ENCODE data around the gene PSMC3IP. TPM values are rescaled to one million over a fixed set of nuclear protein-coding genes. Genes with fewer than 3 reads are reported as not detected.

PSMC3IP gene
- polyA plus RNA-seq, 1 experiment: 3.4 TPM

GRCh38 chr17:42573095-42573494 is 4.4 kb downstream of the PSMC3IP start:
- no peak for TF ChIP-seq CTCF (IDR thresholded peaks at IDR 0.05; ENCODE audit: insufficient read depth, low read depth, low read length)
- no peak for DNase-seq (ENCODE audit: low read depth)
- Histone ChIP-seq H3K4me3 (ENCODE audit: low read depth, low read length) (no peak overlapping the region), H3K27me3 (ENCODE audit: control insufficient read depth, insufficient read depth, low read length) (no peaks in the 10 kb centered on the region), H3K36me3 (ENCODE audit: control insufficient read depth, insufficient read depth, low read length) (peaks cover 31% of the 10 kb centered on the region)
- ChIA-PET POLR2A (no interaction called here), CTCF (interaction anchor here (0.6 to 1.6 kb wide), 2 partner anchors 149 to 190 kb away, joined by 3 read pairs; no protein-coding TSS in a partner anchor)

- H3K36me3 ChIP-seq (ENCODE audit: control insufficient read depth, insufficient read depth, low read length): peaks cover 31% of the 10 kb centered on the region
- ChIA-PET CTCF (no interaction called here), POLR2A (no interaction called here)
- no peak for TF ChIP-seq CTCF (IDR thresholded peaks at IDR 0.05; ENCODE audit: insufficient read depth, low read depth, low read length)
- DNase-seq (ENCODE audit: low read depth): no peak
- H3K27me3 ChIP-seq (ENCODE audit: control insufficient read depth, insufficient read depth, low read length): no peaks in the 10 kb centered on the region
- no peak overlapping the region for H3K4me3 ChIP-seq (ENCODE audit: low read depth, low read length)
These were observed 5.9 kb downstream of the PSMC3IP start for GRCh38 chr17:42571435-42572225.

GRCh38 chr17:42568341-42569111 is 9.0 kb downstream of the PSMC3IP start:
- POLR2A ChIA-PET: interaction anchor here (0.7 kb wide), 1 partner anchor 41 kb away, joined by 3 read pairs; the partner anchor contains the start of gene TUBG1
- Histone ChIP-seq H3K27me3 (ENCODE audit: control insufficient read depth, insufficient read depth, low read length) (no peaks in the 10 kb centered on the region), H3K4me3 (ENCODE audit: low read depth, low read length) (no peak overlapping the region), H3K36me3 (ENCODE audit: control insufficient read depth, insufficient read depth, low read length) (peaks cover 48% of the 10 kb centered on the region)
- no peak for DNase-seq (ENCODE audit: low read depth)
- TF ChIP-seq CTCF (IDR thresholded peaks at IDR 0.05; ENCODE audit: insufficient read depth, low read depth, low read length): no peak
- CTCF ChIA-PET: interaction anchor here (1.1 to 2.0 kb wide), 2 partner anchors 9 to 111 kb away, joined by 3 to 11 read pairs; partner anchors contain the start of gene PSMC3IP

GRCh38 chr17:42566883-42567573 is 10.5 kb downstream of the PSMC3IP start, which contains the start of gene MLX:
MLX (plus strand) TSS chr17:42567100; CDS start chr17:42567125, 25 bp downstream.
- H3K4me3 ChIP-seq (ENCODE audit: low read depth, low read length): peak within 1 kb of the TSS; percentile 97
- no peak for TF ChIP-seq CTCF (IDR thresholded peaks at IDR 0.05; ENCODE audit: insufficient read depth, low read depth, low read length)
- ChIA-PET CTCF (interaction anchor here (1.0 to 2.0 kb wide), 3 partner anchors 11 to 19 kb away, joined by 3 to 11 read pairs (median 4); partner anchors contain the start of gene PSMC3IP), POLR2A (interaction anchor here (0.6 kb wide), 1 partner anchor 429 kb away, joined by 4 read pairs; no protein-coding TSS in a partner anchor)
- peak; percentile 39 for DNase-seq (ENCODE audit: low read depth)
- H3K36me3 ChIP-seq (ENCODE audit: control insufficient read depth, insufficient read depth, low read length): peaks cover 43% of the 10 kb centered on the region
- no peaks in the 10 kb centered on the region for H3K27me3 ChIP-seq (ENCODE audit: control insufficient read depth, insufficient read depth, low read length)

All from BJ (cell line).